Muscle layer of duodenum (tissue), 2 donors: ENCODE measurements around the gene SEPHS2.
A peak's percentile ranks its signal among the peaks of the same experiment; 100 is the strongest.

Experiments used
- H3K27ac ChIP-seq: one replicate; pipeline ENCODE4 v1.7.0; 2013; ENCODE audit warnings: mild to moderate bottlenecking, low read length
- H3K27me3 ChIP-seq: one replicate; pipeline ENCODE4 v1.7.0; 2013; ENCODE audit warnings: low read depth, mild to moderate bottlenecking, control low read depth, low read length
- H3K36me3 ChIP-seq, 2 donors: one replicate each; pipeline ENCODE4 v1.7.0; 2013; ENCODE audit warnings: low read length in 2 of 2, control low read depth in 1 of 2, mild to moderate bottlenecking in 1 of 2; ENCODE audit not compliant: insufficient read depth in 2 of 2, control insufficient read depth in 1 of 2
- H3K4me1 ChIP-seq, 2 donors: one replicate each; pipeline ENCODE4 v1.7.0; 2013; ENCODE audit warnings: low read length in 2 of 2, mild to moderate bottlenecking in 2 of 2, control low read depth in 1 of 2, moderate library complexity in 1 of 2; ENCODE audit not compliant: insufficient read depth in 2 of 2, control insufficient read depth in 1 of 2
- H3K4me3 ChIP-seq, 2 donors: one replicate each; pipeline ENCODE4 v1.7.0; 2013; ENCODE audit warnings: low read length in 2 of 2, low read depth in 1 of 2, mild to moderate bottlenecking in 1 of 2
- H3K9me3 ChIP-seq, 2 donors: one replicate each; pipeline ENCODE4 v1.7.0; 2013; ENCODE audit warnings: low read length in 2 of 2, control low read depth in 1 of 2, mild to moderate bottlenecking in 1 of 2; ENCODE audit not compliant: control insufficient read depth in 1 of 2
- donor health status: healthy.

The SEPHS2 gene

DNA sequence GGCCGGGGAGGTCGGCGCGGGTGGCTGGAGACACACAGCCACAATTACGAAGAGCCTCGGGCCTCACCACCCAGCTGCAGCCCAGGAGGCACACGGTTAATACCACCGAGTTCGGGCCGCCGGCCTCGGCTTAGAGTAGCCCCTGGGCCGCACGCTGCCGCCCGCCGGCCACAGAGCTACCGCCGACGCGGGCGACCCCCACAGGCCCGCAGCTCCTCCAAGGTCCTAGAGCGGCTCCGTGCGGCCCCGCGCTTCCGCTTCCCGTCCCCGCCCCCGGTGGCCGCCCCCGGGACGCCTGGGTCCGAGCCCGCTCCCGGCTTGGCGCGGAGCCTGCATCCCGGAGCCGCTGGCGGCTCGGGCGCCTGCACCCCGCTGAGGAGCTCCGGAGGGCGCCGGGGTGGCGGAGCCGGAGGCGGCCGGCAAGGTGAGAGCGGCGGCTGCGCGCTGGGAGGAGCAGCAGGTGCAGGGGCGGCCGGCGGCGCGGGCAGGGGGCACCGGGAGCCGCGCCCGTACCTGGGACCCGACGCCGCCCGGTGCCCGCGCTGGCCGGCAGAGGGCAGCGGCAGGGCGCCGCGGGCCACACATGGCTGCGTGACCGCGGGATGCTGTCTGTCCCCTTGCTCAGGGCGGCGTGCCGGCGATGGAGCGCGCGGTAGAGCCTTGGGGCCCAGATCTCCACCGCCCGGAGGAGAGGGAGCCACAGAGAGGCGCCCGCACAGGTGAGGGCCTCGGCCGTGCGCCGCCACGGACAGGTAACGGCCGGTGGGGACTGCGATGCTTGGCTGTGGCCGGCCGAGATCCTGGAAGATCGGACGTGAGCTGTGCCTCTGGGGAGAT lies 50.3 kb downstream of the SEPHS2 start, which contains the start of gene ZNF48:
Gene ZNF48 (plus strand): TSS at position 266 of the 837 bp plus-strand sequence. CDS start 375 bp downstream, at position 641.
- H3K27ac ChIP-seq = peak within 1 kb of the TSS; percentile 41
- H3K4me1 ChIP-seq = peaks cover 6 to 36% of the 10 kb centered on the region in 2 donors
- H3K27me3 ChIP-seq = no peaks in the 10 kb centered on the region
- no peaks in the 10 kb centered on the region for H3K9me3 ChIP-seq
- H3K4me3 ChIP-seq = peak within 1 kb of the TSS; percentile 70 to 86
- peaks cover 0 to 15% of the 10 kb centered on the region in 2 donors for H3K36me3 ChIP-seq

DNA sequence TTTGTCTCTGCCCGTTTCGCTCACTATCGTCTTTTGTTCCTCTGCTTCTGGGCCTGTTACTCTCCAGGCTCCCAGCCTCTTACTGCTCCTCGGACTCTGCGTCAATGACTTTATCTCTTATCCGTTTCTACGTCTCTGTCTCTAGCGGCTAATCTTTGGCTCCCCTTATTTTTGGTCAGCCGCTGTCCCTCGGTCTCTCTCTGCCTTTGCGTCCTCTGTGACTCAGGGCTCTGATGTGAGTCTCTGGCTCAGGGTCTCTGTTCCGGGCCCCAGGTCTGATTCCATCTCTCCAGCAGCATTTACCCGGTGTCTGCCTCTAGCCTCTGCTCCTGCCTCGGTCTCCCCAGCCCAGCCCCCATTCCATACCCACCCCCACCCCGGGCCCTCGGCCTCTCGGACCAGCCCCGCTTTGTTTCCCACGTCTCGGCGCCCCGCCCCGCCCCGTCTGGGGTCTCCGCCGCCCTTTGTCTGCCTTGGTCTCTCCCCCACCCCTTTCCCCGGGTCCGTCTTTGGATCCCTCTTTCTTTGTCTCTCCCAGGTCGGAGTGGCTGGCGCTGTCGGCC lies 51.0 kb downstream of the SEPHS2 start:
- Histone ChIP-seq H3K36me3 (peaks cover 0 to 15% of the 10 kb centered on the region in 2 donors), H3K4me3 (peak overlapping the region; percentile 61 to 86), H3K4me1 (peaks cover 4 to 31% of the 10 kb centered on the region in 2 donors), H3K9me3 (no peaks in the 10 kb centered on the region), H3K27me3 (no peaks in the 10 kb centered on the region), H3K27ac (peak overlapping the region; percentile 41)
